Thoracic aorta (tissue), 2 donors: ENCODE data around the gene DXO. TPM values are rescaled to one million over a fixed set of nuclear protein-coding genes. Genes with fewer than 3 reads are reported as not detected.
"Not testable (repeated sequence)": the region's sequence is repeated elsewhere in the genome, so short reads cannot be mapped to it uniquely, and the experiment has no call there.

Experiments
- ATAC-seq: fragments of 150-250 bp; one replicate; pipeline ENCODE4 v1.8.0; 2017; ENCODE audit warnings: low read depth; ENCODE audit not compliant: insufficient number of reproducible peaks, low FRiP score
- DNase-seq: peaks from one replicate; pipeline ENCODE4 v3.0.0-alpha.2; 2020; ENCODE audit warnings: low spot score
- H3K27ac ChIP-seq, 2 donors: fragments of 200-600 bp; sonication (generic); 1 replicate in 1 of 2; 2 replicates in 1 of 2; pipeline ENCODE4 v1.5.1; 2016; ENCODE audit warnings: mild to moderate bottlenecking in 2 of 2, moderate library complexity in 2 of 2
- H3K27me3 ChIP-seq: fragments of 200-600 bp; sonication (generic); replicated peaks from 2 replicates; pipeline ENCODE4 v1.6.0; 2016; ENCODE audit warnings: mild to moderate bottlenecking; ENCODE audit not compliant: insufficient read depth
- H3K36me3 ChIP-seq: fragments of 200-600 bp; sonication (generic); one replicate; pipeline ENCODE4 v1.5.1; 2016
- H3K4me1 ChIP-seq, 2 donors: fragments of 200-600 bp; sonication (generic); 1 replicate in 1 of 2; 2 replicates in 1 of 2; pipeline versions ENCODE4 v1.5.1 to v1.6.0; 2016; ENCODE audit warnings: low read depth in 2 of 2, mild to moderate bottlenecking in 1 of 2; ENCODE audit not compliant: control insufficient read depth in 1 of 2
- H3K4me3 ChIP-seq: fragments of 200-600 bp; sonication (generic); 2 replicates; pipeline ENCODE4 v1.5.1; 2016; ENCODE audit warnings: mild to moderate bottlenecking
- H3K9me3 ChIP-seq: fragments of 200-600 bp; sonication (generic); 2 replicates; pipeline ENCODE4 v1.5.1; 2016
- CTCF ChIP-seq: fragments of 200-600 bp; sonication (generic); IDR thresholded peaks from one replicate; pipeline ENCODE4 v1.5.1; 2019; ENCODE audit warnings: antibody characterized with exemption
- total RNA-seq, 2 donors: library from RNA; depleted of rRNA; stranded (reverse); fragments of >200 nt; gene quantifications; one replicate each; pipeline versions ENCODE4 v1.1.0 to v1.2.3, GENCODE V29; 2016

The DXO gene
- total RNA-seq, 2 donors from 2014 or later = 14.1 to 45.4 TPM

GRCh38 chr6:31979238-31979898, 7.4 kb upstream of the DXO start:
- no peak for TF ChIP-seq CTCF
- DNase-seq (no peak), ATAC-seq (no peak)
- Histone ChIP-seq H3K4me3 (no peak overlapping the region), H3K27ac (no peak overlapping the region), H3K27me3 (no peaks in the 10 kb centered on the region), H3K4me1 (no peaks in the 10 kb centered on the region), H3K9me3 (no peaks in the 10 kb centered on the region), H3K36me3 (peaks cover 12% of the 10 kb centered on the region)

GRCh38 chr6:31978831-31979230, 6.9 kb upstream of the DXO start:
- Histone ChIP-seq H3K27me3 (no peaks in the 10 kb centered on the region), H3K4me3 (no peak overlapping the region), H3K4me1 (peaks cover 0 to 4% of the 10 kb centered on the region in 2 donors), H3K36me3 (peaks cover 12% of the 10 kb centered on the region), H3K9me3 (no peaks in the 10 kb centered on the region), H3K27ac (no peak overlapping the region)
- TF ChIP-seq CTCF = no peak
- DNase-seq (no peak), ATAC-seq (no peak)

- Histone ChIP-seq H3K4me3 (no peak overlapping the region), H3K27me3 (no peaks in the 10 kb centered on the region), H3K4me1 (peaks cover 6 to 13% of the 10 kb centered on the region in 2 donors), H3K36me3 (peaks cover 12% of the 10 kb centered on the region), H3K9me3 (no peaks in the 10 kb centered on the region), H3K27ac (no peak overlapping the region)
- DNase-seq (no peak), ATAC-seq (no peak)
- no peak for TF ChIP-seq CTCF
These were observed 6.0 kb upstream of the DXO start for GRCh38 chr6:31977816-31978431.

GRCh38 chr6:31976065-31976464, 4.1 kb upstream of the DXO start:
- not testable (repeated sequence) for H3K27ac ChIP-seq, H3K9me3 ChIP-seq, H3K27me3 ChIP-seq, DNase-seq, ATAC-seq, H3K4me3 ChIP-seq
- peaks cover 12% of the 10 kb centered on the region for H3K36me3 ChIP-seq
- H3K4me1 ChIP-seq = peaks cover 11 to 23% of the 10 kb centered on the region in 2 donors

GRCh38 chr6:31972709-31973350, 892 bp upstream of the DXO start:
- ATAC-seq (no peak), DNase-seq (no peak)
- Histone ChIP-seq H3K9me3 (no peaks in the 10 kb centered on the region), H3K36me3 (peaks cover 17% of the 10 kb centered on the region), H3K27ac (peak overlapping the region; percentile 91 to 95), H3K27me3 (no peaks in the 10 kb centered on the region), H3K4me3 (peak overlapping the region; percentile 79), H3K4me1 (peaks cover 19 to 38% of the 10 kb centered on the region in 2 donors)
- TF ChIP-seq CTCF = no peak
